GM21381 (cell line): ENCODE measurements around the gene APOL3.
"Not testable (repeated sequence)": the region's sequence is repeated elsewhere in the genome, so short reads cannot be mapped to it uniquely, and the experiment has no call there.

Source experiments
- ATAC-seq: cut with Tn5 transposase; IDR thresholded peaks from one replicate; pipeline ENCODE4 v1.9.1; 2021; ENCODE audit warnings: mild to moderate bottlenecking, moderate library complexity; ENCODE audit not compliant: unreplicated experiment

The APOL3 gene

DNA sequence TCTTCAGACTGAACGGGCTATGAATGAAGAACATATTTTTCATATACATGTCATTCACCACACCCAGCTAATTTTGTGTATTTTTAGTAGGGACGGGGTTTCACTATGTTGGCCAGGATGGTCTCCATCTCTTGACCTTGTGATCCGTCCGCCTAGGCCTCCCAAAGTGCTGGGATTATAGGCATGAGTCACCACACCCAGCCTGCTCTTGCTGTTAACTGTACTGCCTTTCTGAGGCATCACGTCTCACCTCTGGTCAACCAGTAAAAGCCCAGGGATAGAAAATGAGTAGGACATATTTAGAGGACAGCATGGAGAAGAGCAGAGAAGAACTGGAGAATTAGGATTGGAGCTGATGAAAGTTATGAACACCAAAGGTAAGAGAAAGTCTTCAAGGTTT lies 55.6 kb downstream of the APOL3 start:
- ATAC-seq = no peak

DNA sequence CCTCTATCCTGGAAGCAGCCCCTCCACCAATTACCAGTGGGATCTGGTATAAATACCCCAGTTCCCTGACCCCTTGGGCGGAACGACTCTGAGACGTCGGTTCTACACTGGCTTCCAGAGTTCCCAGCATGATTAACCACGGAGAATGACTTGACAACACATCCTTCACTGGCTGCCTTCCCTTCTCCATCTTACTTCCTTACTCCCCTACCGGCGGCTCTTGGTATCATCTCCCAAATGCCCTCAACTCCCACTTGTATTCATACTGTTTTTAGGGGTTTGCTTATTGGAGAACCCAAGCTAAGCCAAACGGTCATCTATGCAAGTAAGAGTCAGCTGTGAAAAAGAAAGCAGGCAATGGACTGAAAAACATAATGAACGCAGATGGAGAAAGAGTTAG lies 56.1 kb downstream of the APOL3 start:
- no peak for ATAC-seq

DNA sequence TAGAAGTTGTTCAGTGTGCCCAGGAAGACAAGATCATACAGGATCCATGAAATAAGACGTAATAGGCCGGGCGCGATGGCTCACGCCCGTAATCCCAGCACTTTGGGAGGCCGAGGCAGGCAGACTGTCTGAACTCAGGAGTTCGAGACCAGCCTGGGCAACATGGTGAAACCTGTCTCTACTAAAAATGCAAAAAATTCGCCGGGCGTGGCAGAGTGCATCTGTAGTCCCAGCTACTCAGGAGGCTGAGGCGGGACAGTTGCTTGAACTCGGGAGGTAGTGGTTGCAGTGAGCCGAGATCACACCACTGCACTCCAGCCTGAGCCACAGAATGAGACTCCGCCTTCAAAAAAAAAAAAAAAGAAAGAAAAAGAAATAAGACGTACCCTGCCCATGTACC lies 56.7 kb downstream of the APOL3 start:
- ATAC-seq = no peak

GRCh38 chr22:36102995-36103394 lies 57.6 kb downstream of the APOL3 start:
- ATAC-seq = no peak

GRCh38 chr22:36101756-36102155 lies 58.8 kb downstream of the APOL3 start:
- no peak for ATAC-seq

DNA sequence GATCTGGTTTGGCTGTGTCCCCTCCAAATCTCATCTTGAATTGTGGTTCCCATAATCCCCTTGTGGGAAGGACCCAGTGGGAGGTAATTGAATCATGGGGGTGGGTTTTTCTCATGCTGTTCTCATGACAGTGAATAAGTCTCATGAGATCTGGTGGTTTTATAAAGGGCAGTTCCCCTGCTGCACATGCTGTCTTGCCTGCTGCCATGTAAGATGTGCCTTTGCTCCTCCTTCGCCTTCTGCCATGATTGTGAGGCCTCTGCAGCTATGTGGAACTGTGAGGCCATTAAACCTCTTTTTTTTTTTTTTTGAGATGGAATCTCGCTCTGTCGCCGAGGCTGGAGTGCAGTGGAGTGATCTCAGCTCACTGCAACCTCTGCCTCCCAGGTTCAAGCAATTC lies 59.6 kb downstream of the APOL3 start:
- ATAC-seq = not testable (repeated sequence)

GRCh38 chr22:36100134-36100824 lies 60.3 kb downstream of the APOL3 start:
- ATAC-seq = no peak

DNA sequence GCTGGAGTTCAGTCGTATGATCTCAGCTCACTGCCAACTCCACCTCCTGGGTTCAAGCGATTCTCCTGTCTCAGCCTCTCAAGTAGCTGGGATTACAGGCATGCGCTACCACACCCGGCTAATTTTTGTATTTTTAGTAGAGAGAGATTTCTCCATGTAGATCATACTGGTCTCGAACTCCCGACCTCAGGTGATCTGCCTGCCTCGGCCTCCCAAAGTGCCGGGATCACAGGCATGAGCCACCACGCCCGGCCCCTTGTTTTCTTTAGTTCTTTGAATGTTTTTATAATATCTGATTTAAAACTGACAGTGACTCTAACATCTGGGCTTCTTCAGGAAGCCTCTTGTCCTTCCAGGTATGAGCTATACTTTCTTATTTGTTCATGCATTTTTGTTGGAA lies 61.0 kb downstream of the APOL3 start:
- not testable (repeated sequence) for ATAC-seq

DNA sequence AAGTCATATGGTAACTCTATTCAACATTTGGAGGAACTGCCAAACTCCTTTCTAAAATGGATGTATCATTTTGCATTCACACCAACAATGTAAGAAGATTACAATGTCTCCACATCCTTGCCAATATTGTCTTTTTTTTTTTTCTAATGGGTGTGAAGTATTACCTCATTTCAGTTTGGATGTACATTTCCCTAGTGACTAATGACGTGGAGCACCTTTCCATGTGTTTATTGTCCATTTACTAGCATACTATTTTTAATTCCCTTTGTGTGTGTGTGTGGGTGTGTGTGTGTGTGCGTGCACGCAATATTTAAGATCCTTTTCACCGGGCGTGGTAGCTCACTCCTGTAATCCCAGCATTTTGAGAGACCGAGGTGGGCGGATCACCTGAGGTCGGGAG lies 62.7 kb downstream of the APOL3 start:
- ATAC-seq = no peak

DNA sequence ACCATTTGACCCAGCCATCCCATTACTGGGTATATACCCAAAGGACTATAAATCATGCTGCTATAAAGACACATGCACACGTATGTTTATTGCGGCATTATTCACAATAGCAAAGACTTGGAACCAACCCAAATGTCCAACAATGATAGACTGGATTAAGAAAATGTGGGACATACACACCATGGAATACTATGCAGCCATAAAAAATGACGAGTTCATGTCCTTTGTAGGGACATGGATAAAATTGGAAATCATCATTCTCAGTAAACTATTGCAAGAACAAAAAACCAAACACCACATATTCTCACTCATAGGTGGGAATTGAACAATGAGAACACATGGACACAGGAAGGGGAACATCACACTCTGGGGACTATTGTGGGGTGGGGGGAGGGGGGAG lies 69.8 kb downstream of the APOL3 start:
- ATAC-seq = not testable (repeated sequence)
